RWPE1 (cell line): ENCODE data around the gene BRCA2.

Experiments used
- CTCF ChIA-PET: fragments of 350-600 bp; sonication (Branson Sonifier 250); formaldehyde crosslinking; extraction: SDS; loops from one replicate; lab custom pipeline; 2021; lab: Yijun Ruan, JAX
- POLR2A ChIA-PET: fragments of 400-600 bp; formaldehyde crosslinking; extraction: SDS; loops from one replicate; lab custom pipeline; 2020; ENCODE audit warnings: antibody characterized with exemption; ENCODE audit not compliant: low non-redundant PET; lab: Yijun Ruan, JAX
- DNase-seq: peaks from one replicate; pipeline ENCODE4 v3.0.0; 2012; ENCODE audit warnings: low spot score
- H3K27ac ChIP-seq: fragments of 450-650 bp; 2 replicates; pipeline ENCODE4 v1.5.1; 2017
- TF ChIP-seq, protein P1 (sequence below): fragments of 450-650 bp; conservative IDR thresholded peaks from 2 replicates; pipeline ENCODE4 v1.5.1; 2017; ENCODE audit warnings: low read depth, mild to moderate bottlenecking

BRCA2 gene

DNA sequence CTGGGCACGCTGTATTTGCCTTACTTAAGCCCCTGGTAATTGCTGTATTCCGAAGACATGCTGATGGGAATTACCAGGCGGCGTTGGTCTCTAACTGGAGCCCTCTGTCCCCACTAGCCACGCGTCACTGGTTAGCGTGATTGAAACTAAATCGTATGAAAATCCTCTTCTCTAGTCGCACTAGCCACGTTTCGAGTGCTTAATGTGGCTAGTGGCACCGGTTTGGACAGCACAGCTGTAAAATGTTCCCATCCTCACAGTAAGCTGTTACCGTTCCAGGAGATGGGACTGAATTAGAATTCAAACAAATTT is 676 bp downstream of the BRCA2 start:
- CTCF ChIA-PET: interaction anchor here (1.2 kb wide), 1 partner anchor 406 kb away, joined by 4 read pairs; no protein-coding TSS in a partner anchor
- TF ChIP-seq, protein P1, sequence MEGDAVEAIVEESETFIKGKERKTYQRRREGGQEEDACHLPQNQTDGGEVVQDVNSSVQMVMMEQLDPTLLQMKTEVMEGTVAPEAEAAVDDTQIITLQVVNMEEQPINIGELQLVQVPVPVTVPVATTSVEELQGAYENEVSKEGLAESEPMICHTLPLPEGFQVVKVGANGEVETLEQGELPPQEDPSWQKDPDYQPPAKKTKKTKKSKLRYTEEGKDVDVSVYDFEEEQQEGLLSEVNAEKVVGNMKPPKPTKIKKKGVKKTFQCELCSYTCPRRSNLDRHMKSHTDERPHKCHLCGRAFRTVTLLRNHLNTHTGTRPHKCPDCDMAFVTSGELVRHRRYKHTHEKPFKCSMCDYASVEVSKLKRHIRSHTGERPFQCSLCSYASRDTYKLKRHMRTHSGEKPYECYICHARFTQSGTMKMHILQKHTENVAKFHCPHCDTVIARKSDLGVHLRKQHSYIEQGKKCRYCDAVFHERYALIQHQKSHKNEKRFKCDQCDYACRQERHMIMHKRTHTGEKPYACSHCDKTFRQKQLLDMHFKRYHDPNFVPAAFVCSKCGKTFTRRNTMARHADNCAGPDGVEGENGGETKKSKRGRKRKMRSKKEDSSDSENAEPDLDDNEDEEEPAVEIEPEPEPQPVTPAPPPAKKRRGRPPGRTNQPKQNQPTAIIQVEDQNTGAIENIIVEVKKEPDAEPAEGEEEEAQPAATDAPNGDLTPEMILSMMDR: no peak
- POLR2A ChIA-PET: interaction anchor here (0.5 kb wide), 1 partner anchor 467 kb away, joined by 3 read pairs; no protein-coding TSS in a partner anchor
- H3K27ac ChIP-seq: peak overlapping the region; percentile 93
- no peak for DNase-seq

DNA sequence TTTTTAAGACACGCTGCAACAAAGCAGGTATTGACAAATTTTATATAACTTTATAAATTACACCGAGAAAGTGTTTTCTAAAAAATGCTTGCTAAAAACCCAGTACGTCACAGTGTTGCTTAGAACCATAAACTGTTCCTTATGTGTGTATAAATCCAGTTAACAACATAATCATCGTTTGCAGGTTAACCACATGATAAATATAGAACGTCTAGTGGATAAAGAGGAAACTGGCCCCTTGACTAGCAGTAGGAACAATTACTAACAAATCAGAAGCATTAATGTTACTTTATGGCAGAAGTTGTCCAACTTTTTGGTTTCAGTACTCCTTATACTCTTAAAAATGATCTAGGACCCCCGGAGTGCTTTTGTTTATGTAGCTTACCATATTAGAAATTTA is 1.2 kb downstream of the BRCA2 start:
- no peak overlapping the region for H3K27ac ChIP-seq
- POLR2A ChIA-PET: no interaction called here
- DNase-seq: no peak
- CTCF ChIA-PET: interaction anchor here (0.7 kb wide), 1 partner anchor 194 kb away, joined by 4 read pairs; no protein-coding TSS in a partner anchor
- TF ChIP-seq, protein P1: no peak

DNA sequence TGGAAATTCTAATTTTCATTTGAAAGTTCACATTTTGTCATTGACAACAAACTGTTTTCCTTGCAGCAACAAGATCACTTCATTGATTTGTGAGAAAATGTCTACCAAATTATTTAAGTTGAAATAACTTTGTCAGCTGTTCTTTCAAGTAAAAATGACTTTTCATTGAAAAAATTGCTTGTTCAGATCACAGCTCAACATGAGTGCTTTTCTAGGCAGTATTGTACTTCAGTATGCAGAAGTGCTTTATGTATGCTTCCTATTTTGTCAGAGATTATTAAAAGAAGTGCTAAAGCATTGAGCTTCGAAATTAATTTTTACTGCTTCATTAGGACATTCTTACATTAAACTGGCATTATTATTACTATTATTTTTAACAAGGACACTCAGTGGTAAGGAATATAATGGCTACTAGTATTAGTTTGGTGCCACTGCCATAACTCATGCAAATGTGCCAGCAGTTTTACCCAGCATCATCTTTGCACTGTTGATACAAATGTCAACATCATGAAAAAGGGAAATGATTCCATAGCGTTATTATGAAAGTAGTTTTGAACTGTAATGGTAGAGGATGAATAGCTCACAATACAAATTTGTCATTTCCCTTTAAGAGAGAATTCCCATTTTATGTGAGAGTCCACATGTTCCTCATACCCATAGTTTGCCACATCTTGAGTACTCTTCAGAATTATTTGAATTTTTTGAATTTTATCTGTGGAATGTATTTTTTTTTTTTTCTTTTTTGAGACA is 2.6 kb downstream of the BRCA2 start:
- no peak for DNase-seq
- H3K27ac ChIP-seq: no peak overlapping the region
- ChIA-PET CTCF (interaction anchor here (0.5 to 0.7 kb wide), 2 partner anchors 17 to 326 kb away, joined by 3 to 7 read pairs; no protein-coding TSS in a partner anchor), POLR2A (no interaction called here)
- TF ChIP-seq, protein P1: no peak

DNA sequence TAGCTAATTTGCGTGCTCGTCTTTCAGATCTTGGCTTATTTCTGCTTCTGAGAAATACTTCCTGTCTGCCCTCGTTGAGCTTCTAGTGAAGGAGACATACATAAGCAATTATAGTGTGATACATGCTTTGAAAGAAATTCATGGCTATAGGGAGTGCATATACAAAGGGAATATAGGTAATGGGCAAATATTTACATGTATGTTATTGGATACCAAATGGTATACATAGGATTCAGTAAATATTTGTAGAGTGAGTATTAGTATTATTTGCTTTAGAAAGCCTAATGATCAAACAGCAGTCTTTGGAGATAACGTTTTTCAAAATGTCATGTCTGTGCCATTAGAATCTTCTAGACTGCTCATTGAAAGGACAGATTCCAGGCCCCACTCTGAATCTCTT is 5.2 kb downstream of the BRCA2 start:
- ChIA-PET POLR2A (no interaction called here), CTCF (interaction anchor here (0.6 kb wide), 1 partner anchor 1089 kb away, joined by 4 read pairs; no protein-coding TSS in a partner anchor)

DNA sequence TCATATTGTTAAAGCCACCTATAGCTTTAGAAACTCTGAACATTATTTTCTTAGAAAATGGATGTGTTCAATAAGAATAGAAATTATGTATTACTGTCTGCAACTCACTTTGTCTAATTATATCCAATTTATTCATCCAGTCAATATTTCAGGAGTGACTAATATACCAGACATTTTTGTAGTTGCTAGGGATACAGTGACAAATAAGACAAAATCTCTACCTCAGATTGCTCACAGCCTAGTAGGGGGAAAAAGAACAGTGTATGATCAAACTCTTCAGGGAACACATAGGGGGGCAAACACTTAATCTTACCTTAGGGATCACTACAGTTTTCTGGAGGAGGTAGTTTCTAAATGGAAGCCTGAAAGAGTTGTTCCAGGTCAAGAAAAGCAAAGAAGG is 8.6 kb downstream of the BRCA2 start:
- DNase-seq: peak; percentile 50
- H3K27ac ChIP-seq: no peak overlapping the region
- POLR2A ChIA-PET: interaction anchor here (0.6 kb wide), 1 partner anchor 513 kb away, joined by 8 read pairs; no protein-coding TSS in a partner anchor
- TF ChIP-seq, protein P1: no peak
- CTCF ChIA-PET: no interaction called here

More for the DNA sequence above, 5.2 kb downstream of the BRCA2 start:
- TF ChIP-seq, protein P1: no peak
- DNase-seq: no peak
- H3K27ac ChIP-seq: no peak overlapping the region

DNA sequence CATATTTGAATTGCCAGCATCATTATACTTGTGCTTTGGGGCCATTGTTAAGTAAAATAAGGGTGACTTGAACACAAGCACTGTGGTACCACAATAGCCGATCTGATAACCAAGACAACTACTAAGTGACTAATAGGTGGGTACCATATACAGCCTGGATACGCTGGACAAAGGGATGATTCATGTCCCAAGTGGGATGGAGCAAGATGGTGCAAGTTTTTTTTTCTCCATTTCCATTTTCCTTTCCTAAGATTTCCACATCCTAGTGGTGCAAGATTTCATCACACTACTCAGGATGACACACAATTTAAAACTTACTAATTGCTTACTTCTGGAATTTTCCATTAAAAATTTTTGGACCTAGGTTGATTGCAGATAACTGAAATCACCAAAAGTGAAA is 15.1 kb downstream of the BRCA2 start:
- ChIA-PET CTCF (interaction anchor here (0.7 to 1.0 kb wide), 2 partner anchors 19 to 339 kb away, joined by 3 to 8 read pairs; no protein-coding TSS in a partner anchor), POLR2A (no interaction called here)
- TF ChIP-seq, protein P1: no peak
- no peak overlapping the region for H3K27ac ChIP-seq
- DNase-seq: peak; percentile 18
